Measurements from ENCODE around the gene SPEN.

- TF ChIP-seq CTCF (IDR thresholded peaks at IDR 0.05), result no peak
- no peak for TF ChIP-seq ZFX (IDR thresholded peaks at IDR 0.05; ENCODE audit: borderline replicate concordance)
These were observed 102.1 kb downstream of the SPEN start for GRCh38 chr1:15949453-15950245.

All from 22Rv1 (cell line).